Measurements from ENCODE around the gene FGR.

Gene FGR

GRCh38 chr1:27567971-27568299, 67.0 kb downstream of the FGR start:
- no peak for DNase-seq (ENCODE audit: low read depth in 2 of 2)

- DNase-seq (ENCODE audit: low read depth in 2 of 2): no peak
Observed at GRCh38 chr1:27567146-27567526, 67.8 kb downstream of the FGR start.

- DNase-seq (ENCODE audit: low read depth in 2 of 2): no peak
Observed at GRCh38 chr1:27566462-27567145, 68.4 kb downstream of the FGR start.

DNA sequence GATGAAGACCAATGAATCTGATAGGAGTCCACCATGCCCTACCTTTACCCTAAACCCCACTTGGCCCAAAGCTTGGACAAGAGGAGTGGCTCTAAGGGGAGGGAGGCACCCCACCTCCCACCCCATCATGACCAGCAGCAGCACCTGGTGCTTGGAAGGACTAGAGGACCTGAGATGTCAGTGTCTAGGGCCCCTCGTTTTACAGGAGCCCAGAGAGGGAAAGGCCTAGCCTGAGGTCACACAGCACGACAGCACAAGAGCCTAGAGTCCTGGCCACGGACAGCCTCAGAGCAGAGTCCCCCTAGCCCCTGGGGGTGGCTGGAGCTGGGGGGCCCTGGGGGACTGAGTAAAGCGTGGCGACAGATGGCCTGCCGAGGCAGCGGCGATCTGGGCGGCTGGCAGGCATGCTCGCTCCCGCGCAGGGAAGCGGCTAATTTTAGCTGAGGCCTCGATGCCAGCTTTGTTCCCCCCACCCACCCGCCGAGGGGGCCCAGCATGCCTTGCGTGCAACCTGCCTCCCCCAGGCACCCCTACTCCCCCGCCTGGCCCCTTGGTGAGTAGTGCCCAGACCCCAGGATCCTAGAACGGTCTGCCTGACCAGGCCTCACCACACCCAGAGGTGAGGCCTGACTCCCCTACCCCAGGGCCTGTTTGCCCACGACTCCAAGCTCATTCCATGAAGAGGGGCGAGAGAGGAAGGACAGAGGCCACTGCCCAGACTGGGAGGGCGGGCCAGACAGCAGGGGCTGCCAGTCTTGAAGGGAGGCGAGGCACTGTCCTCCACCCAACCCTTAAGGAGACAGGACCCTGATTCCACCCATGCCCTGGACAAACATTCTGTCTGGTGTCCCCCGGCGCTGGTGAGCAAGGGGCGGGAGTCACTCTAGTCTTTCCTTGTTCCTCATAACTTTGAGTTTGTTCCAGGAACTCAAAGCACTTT, 70.0 kb downstream of the FGR start:
- DNase-seq (ENCODE audit: low read depth in 2 of 2): no peak

GRCh38 chr1:27563591-27564471, 71.2 kb downstream of the FGR start:
- no peak for DNase-seq (ENCODE audit: low read depth in 2 of 2)

GRCh38 chr1:27563341-27563590, 71.7 kb downstream of the FGR start:
- DNase-seq (ENCODE audit: low read depth in 2 of 2): no peak

DNA sequence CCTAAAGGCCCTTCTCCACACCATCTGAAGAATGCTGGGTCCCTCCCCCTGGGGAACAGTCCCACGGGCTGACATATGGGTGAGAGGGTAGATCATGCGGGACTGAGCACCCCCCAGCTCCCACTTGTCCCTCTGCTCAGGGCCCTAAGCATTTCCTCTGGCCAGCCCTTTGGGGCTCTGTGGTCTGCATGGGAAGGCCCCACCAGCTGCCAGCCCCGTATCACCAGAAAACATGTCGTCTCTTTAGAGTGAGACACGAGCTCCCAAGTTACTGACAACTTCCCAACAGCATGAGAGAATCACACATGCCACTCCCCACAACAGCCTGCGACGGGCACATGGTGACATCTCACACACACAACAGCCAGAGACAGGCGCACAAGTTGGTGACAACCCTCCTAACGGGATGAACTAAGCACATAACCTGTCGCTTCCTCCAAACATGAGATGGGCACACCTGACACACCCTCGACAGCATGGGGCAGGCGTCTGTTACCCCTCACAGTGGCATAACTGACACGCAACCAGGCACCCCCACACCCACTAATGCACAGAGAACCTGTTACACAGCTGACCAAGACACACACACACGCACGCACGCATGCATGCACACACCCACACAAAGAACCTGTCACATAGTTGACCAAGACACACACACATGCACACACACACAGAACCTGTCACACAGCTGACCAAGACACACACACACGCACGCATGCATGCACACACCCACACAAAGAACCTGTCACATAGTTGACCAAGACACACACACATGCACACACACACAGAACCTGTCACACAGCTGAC, 72.2 kb downstream of the FGR start:
- DNase-seq (ENCODE audit: low read depth in 2 of 2): no peak

Measured in fibroblast of skin of left quadriceps (primary cell).